K562 (cell line): ENCODE results near the gene MICU1. TPM values are rescaled to one million over a fixed set of nuclear protein-coding genes. Genes with fewer than 3 reads are reported as not detected.

Experiments
- ATAC-seq: fragments of 200-7000 bp; cut with Tn5 transposase; 3 replicates; pipeline ENCODE4 v1.9.1; 2020; ENCODE audit warnings: moderate library complexity
- BruUV-seq: library from RNA; stranded (reverse); fragments of 400-500 nt; replicated peaks from 2 replicates; lab custom pipeline; 2021; lab: Mats Ljungman, UMichigan
- CTCF ChIA-PET: fragments of 300-600 bp; formaldehyde crosslinking; extraction: SDS; loops from one replicate; lab custom pipeline; 2021; ENCODE audit warnings: low intra/inter-chr PET ratio; lab: Yijun Ruan, JAX
- POLR2A ChIA-PET: fragments of 300-600, 350-650 bp; sonication (Branson Sonifier 250); formaldehyde crosslinking; extraction: SDS; loops from one replicate; lab custom pipeline; 2021; ENCODE audit warnings: antibody characterized with exemption, inconsistent platforms; lab: Yijun Ruan, JAX
- DNase-seq, 4 experiments: peaks; one replicate each; pipeline versions ENCODE4 v3.0.0 to v3.0.0-alpha.2; 2011 to 2018; ENCODE audit warnings: low spot score in 3 of 4, mixed read lengths in 3 of 4; ENCODE audit errors: extremely low read depth in 1 of 4
- FAIRE-seq: peaks from 2 replicates; lab custom pipeline; 2011; peaks lifted over from hg19 to GRCh38; lab: Jason Lieb, UNC
- H2AFZ ChIP-seq: 2 replicates; pipeline ENCODE4 v1.6.0; 2011; ENCODE audit warnings: low read depth, low read length, control low read depth, inconsistent platforms
- H3K27ac ChIP-seq: fragments of 200-600 bp; 3 replicates; pipeline ENCODE4 v1.8.0; 2011; ENCODE audit warnings: low read depth, mild to moderate bottlenecking, control low read depth, inconsistent platforms, low read length, moderate library complexity, mixed read lengths; ENCODE audit errors: extremely low read depth
- H3K27me3 ChIP-seq, 2 experiments: fragments of 300-600 bp in 1 of 2; 2 replicates in 1 of 2; 3 replicates in 1 of 2; pipeline versions ENCODE4 v1.6.0 to v1.8.0; 2011; ENCODE audit warnings: inconsistent platforms in 2 of 2, low read length in 2 of 2, mild to moderate bottlenecking in 1 of 2, mixed read lengths in 1 of 2, moderate library complexity in 1 of 2; ENCODE audit not compliant: control insufficient read depth in 2 of 2, insufficient read depth in 2 of 2
- H3K36me3 ChIP-seq: fragments of 300-600 bp; 3 replicates; pipeline ENCODE4 v1.8.0; 2011; ENCODE audit warnings: mild to moderate bottlenecking, low read length, inconsistent platforms; ENCODE audit not compliant: control insufficient read depth, insufficient read depth
- H3K4me1 ChIP-seq, 2 experiments: fragments of 200-600 bp in 1 of 2; replicated peaks in 1 of 2; 2 replicates in 1 of 2; 3 replicates in 1 of 2; pipeline versions ENCODE4 v1.5.1 to v1.8.0; 2011; ENCODE audit warnings: inconsistent platforms in 2 of 2, low read length in 2 of 2, mild to moderate bottlenecking in 1 of 2, mixed read lengths in 1 of 2, moderate library complexity in 1 of 2; ENCODE audit not compliant: control insufficient read depth in 2 of 2, insufficient read depth in 2 of 2
- H3K4me2 ChIP-seq: 2 replicates; pipeline ENCODE4 v1.6.1; 2011; ENCODE audit warnings: low read length, control low read depth, inconsistent platforms, mixed read lengths; ENCODE audit not compliant: insufficient read depth
- H3K4me3 ChIP-seq: fragments of 200-600 bp; sonication (generic), shearing (Covaris generic); 2 replicates; pipeline ENCODE4 v1.5.1; 2016; ENCODE audit warnings: control low read depth, inconsistent platforms
- H3K79me2 ChIP-seq: fragments of 200-600 bp; 3 replicates; pipeline ENCODE4 v1.8.0; 2011; ENCODE audit warnings: low read length, inconsistent platforms; ENCODE audit not compliant: control insufficient read depth, insufficient read depth
- H3K9ac ChIP-seq, 2 experiments: 2 replicates each; pipeline versions ENCODE4 v1.6.0 to v1.6.1; 2011; ENCODE audit warnings: low read depth in 2 of 2, low read length in 2 of 2, control low read depth in 1 of 2, inconsistent platforms in 1 of 2, mild to moderate bottlenecking in 1 of 2, mixed read lengths in 1 of 2; ENCODE audit not compliant: insufficient read depth in 1 of 2
- H3K9me1 ChIP-seq: one replicate; pipeline ENCODE4 v1.6.0; 2011; ENCODE audit warnings: inconsistent platforms, mild to moderate bottlenecking, low read length, moderate library complexity; ENCODE audit not compliant: control insufficient read depth, insufficient read depth
- H3K9me3 ChIP-seq: replicated peaks from 2 replicates; pipeline ENCODE4 v1.5.1; 2011; ENCODE audit warnings: low read depth, low read length, inconsistent platforms; ENCODE audit not compliant: control insufficient read depth, insufficient read depth
- H4K20me1 ChIP-seq: replicated peaks from 2 replicates; pipeline ENCODE4 v1.6.1; 2011; ENCODE audit warnings: low read length, inconsistent platforms, mixed read lengths; ENCODE audit not compliant: control insufficient read depth, insufficient read depth
- ARID1B ChIP-seq: fragments of 450-650 bp; IDR thresholded peaks from 2 replicates; pipeline ENCODE4 v1.6.1; 2016; ENCODE audit warnings: antibody characterized with exemption, mild to moderate bottlenecking, inconsistent platforms
- CBFA2T2 ChIP-seq: fragments of 450-650 bp; conservative IDR thresholded peaks from 2 replicates; pipeline ENCODE4 v1.6.1; 2017; ENCODE audit warnings: mild to moderate bottlenecking
- CBFA2T3 ChIP-seq: fragments of 450-650 bp; IDR thresholded peaks from 2 replicates; pipeline ENCODE4 v1.6.1; 2017
- EP300 ChIP-seq: IDR thresholded peaks from 2 replicates; pipeline ENCODE4 v1.6.1; 2012; ENCODE audit warnings: low read length, improper control_type of control experiment
- ETV1 ChIP-seq: fragments of 450-650 bp; conservative IDR thresholded peaks from 2 replicates; pipeline ENCODE4 v1.6.1; 2016; ENCODE audit warnings: missing genetic modification characterization, control low read depth, low read depth, missing compliant biosample characterization
- MCM5 ChIP-seq: fragments of 450-650 bp; IDR thresholded peaks from 2 replicates; pipeline ENCODE4 v1.6.1; 2016; ENCODE audit warnings: low read depth
- MEIS2 ChIP-seq: fragments of 450-650 bp; IDR thresholded peaks from 2 replicates; pipeline ENCODE4 v1.6.1; 2014; ENCODE audit warnings: mild to moderate bottlenecking; ENCODE audit not compliant: partially characterized antibody
- NCOR1 ChIP-seq: fragments of 450-650 bp; IDR thresholded peaks from 2 replicates; pipeline ENCODE4 v1.6.1; 2016; ENCODE audit warnings: mild to moderate bottlenecking, moderate library complexity
- NFIC ChIP-seq: fragments of 450-650 bp; IDR thresholded peaks from 2 replicates; pipeline ENCODE4 v1.6.1; 2017; ENCODE audit warnings: mild to moderate bottlenecking, inconsistent platforms
- POLR2AphosphoS5 ChIP-seq: IDR thresholded peaks from 2 replicates; pipeline ENCODE4 v1.6.1; 2011; ENCODE audit warnings: mild to moderate bottlenecking, low read depth, low read length, moderate library complexity; ENCODE audit not compliant: control insufficient read depth, insufficient read depth
- RCOR1 ChIP-seq, 2 experiments: IDR thresholded peaks; 2 replicates each; pipeline ENCODE4 v1.6.1; 2012; ENCODE audit warnings: low read depth in 2 of 2, low read length in 2 of 2, borderline replicate concordance in 1 of 2, improper control_type of control experiment in 1 of 2
- SAFB ChIP-seq: fragments of 200-400 bp; formaldehyde crosslinking; IDR thresholded peaks from 2 replicates; pipeline ENCODE4 v1.6.1; 2017; ENCODE audit warnings: low read depth, low read length, borderline replicate concordance
- SMARCA4 ChIP-seq: fragments of 450-650 bp; IDR thresholded peaks from 2 replicates; pipeline ENCODE4 v1.6.1; 2016
- SOX6 ChIP-seq: fragments of 450-650 bp; IDR thresholded peaks from 2 replicates; pipeline ENCODE4 v1.6.1; 2014; ENCODE audit warnings: mild to moderate bottlenecking
- TAL1 ChIP-seq: fragments of 450-650 bp; IDR thresholded peaks from 2 replicates; pipeline ENCODE4 v1.6.1; 2016; ENCODE audit warnings: mild to moderate bottlenecking
- TCF3 ChIP-seq: sonication (generic); formaldehyde crosslinking; IDR thresholded peaks from 2 replicates; pipeline ENCODE4 v1.4.0; 2020; ENCODE audit warnings: mild to moderate bottlenecking, missing genetic modification reagents
- TEAD2 ChIP-seq: fragments of 450-650 bp; IDR thresholded peaks from 2 replicates; pipeline ENCODE4 v1.6.1; 2016; ENCODE audit warnings: missing genetic modification characterization, control low read depth, missing compliant biosample characterization
- TEAD4 ChIP-seq, 2 experiments: sonication (generic) in 1 of 2; formaldehyde crosslinking in 1 of 2; IDR thresholded peaks; 2 replicates each; pipeline versions ENCODE4 v1.6.1 to v1.8.0; 2012 to 2022; ENCODE audit warnings: borderline replicate concordance in 1 of 2, inconsistent platforms in 1 of 2, low read length in 1 of 2, mild to moderate bottlenecking in 1 of 2, missing genetic modification reagents in 1 of 2
- TRIM24 ChIP-seq, 2 experiments: fragments of 450-650 bp; IDR thresholded peaks; 2 replicates each; pipeline ENCODE4 v1.6.1; 2016
- ZNF436 ChIP-seq: fragments of 250-450, 450-650 bp; sonication (Bioruptor Pico); formaldehyde crosslinking; IDR thresholded peaks from 2 replicates; pipeline ENCODE4 v1.7.0; 2020; ENCODE audit warnings: mild to moderate bottlenecking
- WGBS: fragments of 100-300 bp; shearing (Covaris generic); methylation state at CpG from one replicate; pipeline ENCODE4 v1.1.6; 2016; ENCODE audit warnings: low coverage, mixed read lengths; ENCODE audit not compliant: insufficient coverage; ENCODE audit errors: missing lambda C conversion rate; 5-methylcytosine and 5-hydroxymethylcytosine counted together
- in situ Hi-C: fragments of 300-500 bp; cut with MboI; formaldehyde crosslinking; loops from 4 replicates; pipeline ENCODE4 v1.15.0; 2018; ENCODE audit warnings: inconsistent platforms, mixed read lengths
- intact Hi-C: fragments of 100-400 bp; cut with micrococcal nuclease; formaldehyde crosslinking; loops from 2 replicates; pipeline ENCODE4 v1.14.2; 2022
- polyA plus RNA-seq, 8 experiments: library from polyadenylated mRNA; depleted of rRNA in 4 of 8; stranded (reverse) in 5 of 8; unstranded in 3 of 8; fragments of >200 nt; fragmentation: Nextera tagmentation in 2 of 8; fragmentation: Illumina TruSeq in 1 of 8; extraction: Ambion mirVana in 2 of 8; extraction: Trizol in 1 of 8; gene quantifications; 2 replicates each; pipeline versions ENCODE4 v1.2.1 to v1.2.3, GENCODE V29; 2011 to 2014; ENCODE audit warnings: inconsistent platforms in 1 of 8, missing spikeins in 1 of 8
- total RNA-seq, 7 experiments: library from RNA; depleted of rRNA in 6 of 7; stranded (reverse); fragments of >200 nt in 6 of 7; fragmentation: Illumina TruSeq in 2 of 7; extraction: Trizol in 2 of 7; gene quantifications; 2 replicates each; pipeline versions ENCODE4 v1.2.1 to v1.2.3, GENCODE V29; 2011 to 2021; ENCODE audit warnings: low replicate concordance in 1 of 7
- TF ChIP-seq, protein P1 (sequence below), 3 experiments: IDR thresholded peaks in 2 of 3; conservative IDR thresholded peaks in 1 of 3; 2 replicates each; pipeline ENCODE4 v1.5.1; 2011 to 2012; ENCODE audit warnings: low read length in 3 of 3, mild to moderate bottlenecking in 3 of 3, control low read depth in 2 of 3, improper control_type of control experiment in 1 of 3, inconsistent platforms in 1 of 3, low read depth in 1 of 3, mixed read lengths in 1 of 3, moderate library complexity in 1 of 3; ENCODE audit not compliant: insufficient read depth in 2 of 3
- TF ChIP-seq, protein P2 (sequence below), 2 experiments: fragments of 450-650 bp; conservative IDR thresholded peaks; 2 replicates each; pipeline ENCODE4 v1.6.1; 2017; ENCODE audit warnings: mild to moderate bottlenecking in 2 of 2, moderate library complexity in 2 of 2

Gene MICU1
- total and polyA plus RNA-seq, 9 of the 15 experiments (the other 6 are each of a cell fraction or from before 2014, with no cell fraction given) = 29.3 to 76.8 (median 48.4) TPM

DNA sequence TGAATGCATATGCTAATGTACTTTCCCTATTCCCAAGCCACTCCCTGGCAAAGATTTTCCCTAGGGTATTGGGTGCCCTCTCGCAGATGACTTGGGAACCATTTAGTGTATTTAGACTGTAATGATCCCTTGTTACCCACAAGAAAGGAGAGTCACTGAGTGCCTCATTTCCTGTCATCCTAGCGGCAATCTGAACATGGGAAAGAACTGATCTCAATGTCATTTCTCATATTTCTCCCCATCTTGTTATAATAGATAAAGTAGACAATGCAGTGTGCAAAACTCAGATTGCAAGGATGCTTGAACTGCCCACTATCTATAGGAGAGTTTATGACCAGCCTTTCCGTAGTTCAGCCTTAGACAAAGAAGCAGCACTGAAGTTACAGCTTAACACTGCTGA lies 123.3 kb downstream of the MICU1 start:
- ChIA-PET CTCF (no interaction called here), POLR2A (interaction anchor here (0.6 to 2.6 kb wide), 3 partner anchors 9 to 125 kb away, joined by 3 to 8 read pairs (median 3); no protein-coding TSS in a partner anchor)
- WGBS = 13% methylated on average over 3 of the region's 3 CpGs
- Histone ChIP-seq H3K27me3 (no peaks in the 10 kb centered on the region), H3K4me3 (no peak overlapping the region), H3K9ac (0 out of 4 replicates have a peak overlapping the region, but pooled peaks of 1 of the 2 experiments have one; percentile 28), H4K20me1 (no peaks in the 10 kb centered on the region), H3K4me1 (peaks cover 4 to 14% of the 10 kb centered on the region in 2 experiments; a peak in 2 of 5 replicates), H3K79me2 (no peaks in the 10 kb centered on the region), H3K9me3 (no peaks in the 10 kb centered on the region; the same call in 1 of the 2 replicates), H3K27ac (peak overlapping the region; percentile 34; the same call in 2 of the 3 replicates), H3K9me1 (no peaks in the 10 kb centered on the region), H3K4me2 (peak overlapping the region; percentile 15; the same call in 1 of the 2 replicates), H3K36me3 (no peaks in the 10 kb centered on the region), H2AFZ (no peak overlapping the region)
- in situ Hi-C loops = no loop called here
- intact Hi-C loops = no loop called here
- no TSS peak for BruUV-seq
- peak; percentile 86 for ATAC-seq
- DNase-seq = peak in 2 of 4 experiments; percentile 14 to 55
- FAIRE-seq = no peak
- TF ChIP-seq TRIM24 (IDR thresholded peaks at IDR 0.05) = peak; percentile 17 to 20; a peak in 1 of 4 replicates
- TF ChIP-seq ARID1B = peak; percentile 82
- TF ChIP-seq NCOR1 = peak; percentile 70; the same call in 1 of the 2 replicates
- TF ChIP-seq EP300 = peak; percentile 33; the same call in 1 of the 2 replicates
- peak; percentile 81 for TF ChIP-seq SOX6
- TF ChIP-seq TCF3 (CRISPR knock-in tag) = peak; percentile 83
- TF ChIP-seq ZNF436 (CRISPR knock-in tag) = no peak
- TF ChIP-seq RCOR1 (IDR thresholded peaks at IDR 0.05; ENCODE audit: borderline replicate concordance in 1 of 2, low read depth in 2 of 2, low read length in 2 of 2) = peak in 1 of 2 experiments; percentile 84; a peak in 3 of 4 replicates
- peak; percentile 55 for TF ChIP-seq SMARCA4
- peak; percentile 9; the same call in 1 of the 2 replicates for TF ChIP-seq ETV1 (tag)
- TF ChIP-seq, protein P1, sequence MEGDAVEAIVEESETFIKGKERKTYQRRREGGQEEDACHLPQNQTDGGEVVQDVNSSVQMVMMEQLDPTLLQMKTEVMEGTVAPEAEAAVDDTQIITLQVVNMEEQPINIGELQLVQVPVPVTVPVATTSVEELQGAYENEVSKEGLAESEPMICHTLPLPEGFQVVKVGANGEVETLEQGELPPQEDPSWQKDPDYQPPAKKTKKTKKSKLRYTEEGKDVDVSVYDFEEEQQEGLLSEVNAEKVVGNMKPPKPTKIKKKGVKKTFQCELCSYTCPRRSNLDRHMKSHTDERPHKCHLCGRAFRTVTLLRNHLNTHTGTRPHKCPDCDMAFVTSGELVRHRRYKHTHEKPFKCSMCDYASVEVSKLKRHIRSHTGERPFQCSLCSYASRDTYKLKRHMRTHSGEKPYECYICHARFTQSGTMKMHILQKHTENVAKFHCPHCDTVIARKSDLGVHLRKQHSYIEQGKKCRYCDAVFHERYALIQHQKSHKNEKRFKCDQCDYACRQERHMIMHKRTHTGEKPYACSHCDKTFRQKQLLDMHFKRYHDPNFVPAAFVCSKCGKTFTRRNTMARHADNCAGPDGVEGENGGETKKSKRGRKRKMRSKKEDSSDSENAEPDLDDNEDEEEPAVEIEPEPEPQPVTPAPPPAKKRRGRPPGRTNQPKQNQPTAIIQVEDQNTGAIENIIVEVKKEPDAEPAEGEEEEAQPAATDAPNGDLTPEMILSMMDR (IDR thresholded peaks at IDR 0.05 in 2 of 3, conservative IDR thresholded peaks at IDR 0.05 in 1 of 3; ENCODE audit: insufficient read depth in 2 of 3, low read depth in 1 of 3, low read length in 3 of 3) = no peak
- TF ChIP-seq MCM5 = no peak
- TF ChIP-seq CBFA2T2 = peak; percentile 78
- peak; percentile 49 for TF ChIP-seq MEIS2
- peak; percentile 77 for TF ChIP-seq TAL1
- peak; percentile 51 for TF ChIP-seq NFIC
- peak; percentile 79 for TF ChIP-seq TEAD4 (IDR thresholded peaks at IDR 0.05; ENCODE audit: low read length)
- no peak for TF ChIP-seq TEAD4 (CRISPR knock-in tag; IDR thresholded peaks at IDR 0.05; ENCODE audit: borderline replicate concordance)
- TF ChIP-seq TEAD2 = no peak
- TF ChIP-seq SAFB = no peak
- TF ChIP-seq, protein P2, sequence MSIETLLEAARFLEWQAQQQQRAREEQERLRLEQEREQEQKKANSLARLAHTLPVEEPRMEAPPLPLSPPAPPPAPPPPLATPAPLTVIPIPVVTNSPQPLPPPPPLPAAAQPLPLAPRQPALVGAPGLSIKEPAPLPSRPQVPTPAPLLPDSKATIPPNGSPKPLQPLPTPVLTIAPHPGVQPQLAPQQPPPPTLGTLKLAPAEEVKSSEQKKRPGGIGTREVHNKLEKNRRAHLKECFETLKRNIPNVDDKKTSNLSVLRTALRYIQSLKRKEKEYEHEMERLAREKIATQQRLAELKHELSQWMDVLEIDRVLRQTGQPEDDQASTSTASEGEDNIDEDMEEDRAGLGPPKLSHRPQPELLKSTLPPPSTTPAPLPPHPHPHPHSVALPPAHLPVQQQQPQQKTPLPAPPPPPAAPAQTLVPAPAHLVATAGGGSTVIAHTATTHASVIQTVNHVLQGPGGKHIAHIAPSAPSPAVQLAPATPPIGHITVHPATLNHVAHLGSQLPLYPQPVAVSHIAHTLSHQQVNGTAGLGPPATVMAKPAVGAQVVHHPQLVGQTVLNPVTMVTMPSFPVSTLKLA (conservative IDR thresholded peaks at IDR 0.05) = 0 out of 4 replicates have a peak, but pooled peaks of 1 of the 2 experiments have one; percentile 10
- TF ChIP-seq POLR2AphosphoS5 = 0 out of 2 replicates have a peak, but pooled peaks have one; percentile 19
- TF ChIP-seq CBFA2T3 = peak; percentile 91
